ENCODE data around the gene STAT5B.
"Not testable (repeated sequence)": the region's sequence is repeated elsewhere in the genome, so short reads cannot be mapped to it uniquely, and the experiment has no call there.

Gene STAT5B

DNA sequence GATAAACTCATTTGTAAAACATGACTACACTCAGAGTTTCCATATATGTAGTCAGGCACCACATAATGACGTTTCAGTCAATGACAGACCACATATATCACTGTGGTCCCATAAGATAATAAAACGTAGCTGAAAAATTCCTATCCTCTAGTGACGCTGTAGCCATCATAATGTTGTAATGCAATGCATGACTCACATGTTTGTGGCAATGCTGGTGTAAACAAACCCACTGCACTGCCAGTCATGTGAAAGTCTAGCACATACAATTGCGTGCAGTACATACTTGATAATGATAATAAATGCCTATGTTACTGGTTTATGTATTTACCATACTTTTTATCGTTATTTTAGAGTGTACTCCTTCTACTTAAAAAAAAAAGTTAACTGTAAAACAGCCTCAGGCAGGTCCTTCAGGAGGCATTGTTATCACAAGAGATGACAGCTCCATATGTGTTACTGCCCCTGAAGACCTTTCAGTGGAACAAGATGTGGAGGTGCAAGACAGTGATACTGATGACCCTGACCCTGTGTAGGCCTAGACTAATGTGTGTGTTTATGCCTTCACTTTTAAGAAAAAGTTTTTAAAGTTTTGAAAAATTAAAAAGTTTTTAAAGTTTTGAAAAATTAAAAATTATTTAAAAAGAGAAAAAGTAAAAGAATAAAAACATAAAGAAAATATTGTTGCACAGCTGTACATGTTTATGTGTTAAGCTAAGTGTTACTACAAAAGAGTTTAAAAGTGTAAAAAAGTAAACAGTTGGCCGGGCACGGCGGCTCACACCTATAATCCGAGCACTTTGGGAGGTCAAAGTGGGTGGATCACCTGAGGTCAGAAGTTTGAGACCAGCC lies 9.0 kb downstream of the STAT5B start:
- no peak for DNase-seq (ENCODE audit: low read depth)

DNA sequence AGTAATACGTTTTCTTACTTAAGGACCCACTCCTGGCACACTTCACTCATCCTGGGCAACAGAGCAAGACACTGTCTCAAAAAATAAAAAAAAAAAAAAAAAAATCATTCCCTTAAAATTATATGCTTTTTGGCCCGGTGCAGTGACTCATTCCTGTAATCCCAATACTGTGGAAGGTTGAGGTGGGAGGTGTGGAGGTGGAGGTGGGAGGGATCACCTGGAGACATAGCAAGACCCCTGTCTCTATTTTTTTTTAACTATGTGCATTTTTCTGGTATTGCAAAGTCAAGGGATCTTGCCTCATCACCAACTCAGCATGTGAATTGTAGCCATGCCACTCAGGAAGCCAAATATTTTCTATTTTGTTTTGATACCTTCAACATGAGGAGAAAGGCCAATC lies 9.7 kb downstream of the STAT5B start:
- DNase-seq (ENCODE audit: low read depth) = no peak

DNA sequence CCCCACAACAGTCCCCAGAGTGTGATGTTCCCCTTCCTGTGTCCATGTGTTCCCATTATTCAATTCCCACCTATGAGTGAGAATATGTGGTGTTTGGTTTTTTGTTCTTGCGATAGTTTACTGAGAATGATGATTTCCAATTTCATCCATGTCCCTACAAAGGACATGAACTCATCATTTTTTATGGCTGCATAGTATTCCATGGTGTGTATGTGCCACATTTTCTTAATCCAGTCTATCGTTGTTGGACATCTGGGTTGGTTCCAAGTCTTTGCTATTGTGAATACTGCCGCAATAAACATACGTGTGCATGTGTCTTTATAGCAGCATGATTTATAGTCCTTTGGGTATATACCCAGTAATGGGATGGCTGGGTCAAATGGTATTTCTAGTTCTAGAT lies 11.8 kb downstream of the STAT5B start:
- DNase-seq (ENCODE audit: low read depth) = not testable (repeated sequence)

DNA sequence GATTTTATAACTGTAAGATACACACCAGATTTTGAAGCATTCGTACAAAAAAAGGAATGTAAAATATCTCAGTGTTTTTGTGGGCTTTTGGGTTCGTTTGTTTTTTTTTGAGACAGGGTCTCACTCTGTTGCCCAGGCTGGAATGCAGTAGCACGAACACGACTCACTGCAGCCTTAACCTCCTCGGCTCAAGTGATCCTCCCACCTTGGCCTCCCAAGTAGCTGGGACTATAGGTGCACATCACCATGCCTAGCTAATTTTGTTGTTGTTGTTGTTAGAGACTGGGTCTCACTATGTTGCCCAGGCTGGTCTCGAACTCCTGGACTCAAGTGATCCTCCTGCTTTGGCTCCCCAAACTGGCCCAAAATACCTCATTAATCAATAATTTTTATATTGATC lies 15.9 kb downstream of the STAT5B start:
- DNase-seq (ENCODE audit: low read depth) = no peak

DNA sequence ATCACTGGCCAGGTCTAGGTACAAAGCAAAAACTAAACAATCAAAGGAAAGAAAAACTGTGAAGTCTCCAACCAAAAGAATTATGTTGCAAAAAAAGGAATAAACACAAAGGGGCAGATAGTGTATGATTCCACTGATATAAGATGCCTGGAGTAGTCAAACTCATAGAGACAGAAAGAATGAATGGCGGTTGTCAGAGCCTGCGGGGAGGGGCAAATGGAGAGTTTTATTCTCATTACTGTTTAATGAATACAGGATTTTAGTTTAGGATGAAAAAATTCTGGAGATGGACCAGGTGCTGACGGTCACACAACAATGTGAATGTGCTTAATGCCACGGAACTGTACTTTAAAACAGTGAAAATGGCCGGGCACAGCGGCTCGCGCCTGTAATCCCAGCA lies 20.7 kb downstream of the STAT5B start:
- DNase-seq (ENCODE audit: low read depth) = no peak

DNA sequence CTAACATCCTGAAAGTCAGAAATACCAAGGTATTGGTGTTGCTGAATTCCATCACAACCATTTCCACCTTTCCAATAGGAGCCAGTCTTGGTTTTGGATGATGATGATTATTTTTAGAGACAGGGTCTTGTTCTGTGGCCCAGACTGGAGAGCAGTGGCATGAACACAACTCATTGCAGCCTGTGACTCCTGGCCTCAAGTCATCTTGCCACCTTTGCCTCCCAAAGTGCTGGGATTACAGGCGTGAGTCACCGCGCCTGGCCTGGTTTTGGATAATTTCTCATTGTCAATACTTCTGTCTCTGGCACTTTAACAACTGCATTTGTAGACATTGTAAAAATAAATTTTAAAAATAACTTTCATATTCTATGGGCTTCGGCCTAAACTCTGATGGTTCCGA lies 22.6 kb downstream of the STAT5B start:
- no peak for DNase-seq (ENCODE audit: low read depth)

DNA sequence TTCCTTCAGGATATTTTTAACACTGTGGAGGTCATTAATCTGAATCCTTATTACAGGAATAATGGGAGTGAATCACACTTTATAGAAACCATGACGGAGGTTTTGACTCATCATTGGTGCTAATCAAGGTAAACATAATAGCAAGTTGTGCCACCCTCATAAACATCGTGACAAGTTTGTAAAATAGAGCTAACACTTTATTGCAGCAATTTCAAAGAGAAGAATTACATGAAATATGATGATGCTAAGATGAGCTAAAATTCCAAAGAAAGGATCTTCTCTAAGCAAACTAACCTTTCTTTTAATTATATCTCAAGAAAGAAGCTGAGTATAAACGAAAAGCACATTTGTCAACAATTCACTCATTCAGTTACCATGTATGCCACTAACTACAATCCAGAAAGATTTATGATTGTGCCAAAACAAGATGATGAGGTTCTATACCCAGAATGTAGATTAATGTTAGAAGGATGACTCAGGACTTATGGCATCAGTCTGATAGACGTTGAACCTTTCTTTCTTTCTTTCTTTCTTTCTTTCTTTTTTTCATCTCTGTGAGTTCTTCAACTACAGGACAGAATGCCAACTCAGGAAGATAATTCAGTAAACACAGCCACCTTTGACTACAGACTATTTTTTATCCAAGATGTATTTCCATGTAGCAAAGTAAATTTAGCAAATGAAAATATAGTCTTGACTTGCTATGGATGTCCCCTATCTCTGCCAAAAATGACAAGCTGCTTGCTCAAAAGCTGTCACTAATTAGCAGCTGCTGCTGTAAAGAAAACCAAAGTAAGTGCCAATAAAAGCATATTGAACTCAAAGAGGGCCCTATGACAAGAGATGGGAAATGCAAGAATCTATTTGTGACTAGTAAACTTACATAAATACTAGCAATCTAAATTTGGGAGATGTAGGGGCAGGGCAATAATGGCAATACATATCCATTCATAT lies 23.3 kb downstream of the STAT5B start:
- no peak for DNase-seq (ENCODE audit: low read depth)

DNA sequence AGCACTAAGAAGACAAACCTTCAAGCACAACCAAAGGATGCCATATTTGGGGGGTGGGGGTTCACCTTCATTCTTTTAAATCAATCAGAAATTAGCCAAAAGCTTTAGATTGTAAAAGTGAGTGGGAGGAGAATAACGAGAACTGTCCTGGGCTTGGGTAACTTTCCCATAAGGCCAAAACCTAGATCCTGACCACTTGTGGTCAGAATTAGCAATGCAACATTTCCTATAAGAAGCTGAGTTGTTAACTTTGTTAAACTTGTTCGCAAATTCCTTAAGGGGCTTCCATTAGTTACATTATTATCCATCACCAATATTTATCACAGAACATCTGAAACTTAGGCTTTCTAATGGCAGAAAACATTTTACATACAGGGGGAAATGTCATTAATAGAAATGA lies 25.1 kb downstream of the STAT5B start:
- no peak for DNase-seq (ENCODE audit: low read depth)

DNA sequence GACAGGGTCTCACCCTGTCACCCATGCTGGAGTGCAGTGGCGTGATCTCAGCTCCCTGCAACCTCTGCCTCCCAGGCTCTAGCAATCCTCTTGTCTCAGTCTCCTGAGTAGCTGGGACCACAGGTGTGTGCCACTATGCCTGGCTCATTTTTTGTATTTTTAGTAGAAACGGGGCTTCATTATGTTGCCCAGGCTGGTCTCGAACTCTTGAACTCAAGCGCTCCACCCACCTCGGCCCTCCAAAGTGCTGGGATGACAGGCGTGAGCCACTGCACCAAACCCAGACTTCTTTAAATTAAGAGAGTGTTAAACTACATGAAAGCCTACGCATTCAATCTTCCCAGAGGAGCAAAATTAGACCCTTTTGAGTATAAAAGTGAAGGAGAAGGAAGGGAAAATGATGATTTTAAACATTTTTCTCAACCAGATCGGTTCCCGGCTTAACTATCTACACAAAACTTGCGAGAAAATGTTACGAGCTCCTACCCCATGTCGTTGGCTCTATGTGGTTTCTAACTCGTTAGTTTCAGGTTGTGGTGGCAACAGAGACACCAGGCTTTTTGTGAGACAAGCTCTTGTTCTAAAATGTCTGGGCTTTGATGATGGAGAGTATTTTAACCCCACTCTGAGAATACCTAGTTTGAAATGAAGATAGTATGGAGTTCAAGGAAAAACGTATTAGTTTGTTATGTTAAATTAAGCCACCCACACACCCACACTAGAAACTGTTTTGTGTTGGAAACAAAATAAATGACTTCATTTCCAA lies 26.3 kb downstream of the STAT5B start:
- DNase-seq (ENCODE audit: low read depth) = no peak

DNA sequence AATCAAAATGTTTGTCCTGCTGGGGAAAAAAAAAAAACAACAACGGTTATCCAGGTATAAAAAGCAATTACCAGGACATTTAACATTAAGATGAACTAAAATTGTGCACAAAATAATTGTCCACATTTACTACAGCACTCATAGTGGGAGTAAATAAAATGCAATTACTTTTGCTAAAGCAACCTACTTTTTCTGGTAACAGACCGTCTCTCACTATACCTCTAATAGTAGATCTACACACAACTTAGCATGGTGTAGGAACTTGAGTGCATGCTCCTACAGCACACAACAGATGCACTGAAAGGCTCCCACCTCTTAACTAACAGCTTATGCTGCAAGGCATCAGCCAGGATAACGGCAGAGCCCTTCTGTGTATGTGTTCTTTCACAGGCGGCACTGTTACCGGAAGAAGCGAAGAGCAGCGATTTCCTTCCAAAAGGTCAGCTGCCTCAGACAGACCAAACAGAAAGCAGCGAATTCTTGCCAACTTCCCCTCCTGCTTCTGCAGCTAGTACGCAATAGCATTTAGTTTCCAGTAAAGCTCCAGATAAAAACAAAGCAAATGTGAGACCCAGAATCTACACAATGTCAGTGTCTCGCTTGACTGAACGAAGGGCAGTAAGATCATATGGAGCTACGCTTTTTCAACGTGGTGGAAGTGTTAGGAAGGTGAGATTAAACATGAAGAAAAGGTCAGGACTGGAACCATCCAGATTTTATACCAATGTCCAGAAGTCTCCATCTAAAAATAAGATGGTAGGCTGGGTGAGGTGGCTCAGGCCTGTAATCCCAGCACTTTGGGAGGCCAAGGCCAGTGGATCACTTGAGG lies 27.6 kb downstream of the STAT5B start:
- peak; percentile 65 for DNase-seq (ENCODE audit: low read depth)

DNA sequence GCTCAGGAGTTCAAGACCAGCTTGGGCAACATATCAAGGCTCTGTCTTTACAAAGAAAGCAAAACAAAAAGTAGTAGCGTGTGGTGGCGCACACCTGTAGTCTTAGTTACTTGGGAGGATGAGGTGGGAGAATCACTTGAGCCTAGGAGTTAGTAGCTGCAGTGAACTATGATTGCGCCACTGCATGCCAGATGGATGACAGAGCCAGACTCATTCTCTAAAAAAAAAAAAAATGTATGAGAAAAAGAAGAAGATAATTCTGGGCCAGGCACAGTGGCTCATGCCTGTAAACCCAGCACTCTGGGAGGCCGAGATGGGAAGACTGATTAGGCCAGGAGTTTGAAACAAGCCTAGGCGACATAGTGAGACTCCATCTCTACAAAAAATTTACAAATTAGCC lies 28.5 kb downstream of the STAT5B start:
- DNase-seq (ENCODE audit: low read depth) = no peak

DNA sequence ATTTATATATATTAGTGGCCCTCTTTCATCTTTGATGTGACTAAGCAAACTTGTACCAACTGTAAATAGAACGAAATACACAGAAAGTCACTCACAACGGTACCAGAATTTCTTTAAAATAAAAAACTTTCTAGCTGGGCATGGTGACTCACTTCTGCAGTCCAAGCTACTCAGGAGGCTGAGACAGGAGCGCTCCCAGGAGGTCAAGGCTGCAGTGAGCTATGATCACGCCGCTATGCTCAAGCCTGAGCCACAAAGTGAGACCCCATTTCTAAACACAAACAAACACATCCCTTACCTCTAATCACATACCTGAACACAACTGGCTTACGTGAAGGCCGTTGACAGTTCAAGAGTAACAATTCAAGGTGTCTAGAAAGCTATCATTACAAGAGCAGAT lies 29.7 kb downstream of the STAT5B start:
- DNase-seq (ENCODE audit: low read depth) = no peak

DNA sequence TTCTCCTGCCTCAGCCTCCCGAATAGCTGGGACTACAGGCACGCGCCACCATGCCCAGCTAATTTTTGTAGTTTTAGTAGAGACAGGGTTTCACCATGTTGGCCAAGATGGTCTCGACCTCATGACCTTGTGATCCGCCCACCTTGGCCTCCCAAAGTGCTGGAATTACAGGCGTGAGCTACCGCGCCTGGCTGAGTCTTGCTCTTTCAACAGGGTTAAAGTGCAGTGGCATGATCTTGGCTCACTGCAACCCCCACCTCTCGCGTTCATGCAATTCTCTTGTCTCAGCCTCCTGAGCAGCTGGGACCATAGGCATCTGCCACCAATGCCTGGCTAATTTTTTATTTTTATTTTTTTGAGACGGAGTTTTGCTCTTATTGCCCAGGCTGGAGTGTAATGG lies 31.0 kb downstream of the STAT5B start:
- DNase-seq (ENCODE audit: low read depth) = not testable (repeated sequence)

DNA sequence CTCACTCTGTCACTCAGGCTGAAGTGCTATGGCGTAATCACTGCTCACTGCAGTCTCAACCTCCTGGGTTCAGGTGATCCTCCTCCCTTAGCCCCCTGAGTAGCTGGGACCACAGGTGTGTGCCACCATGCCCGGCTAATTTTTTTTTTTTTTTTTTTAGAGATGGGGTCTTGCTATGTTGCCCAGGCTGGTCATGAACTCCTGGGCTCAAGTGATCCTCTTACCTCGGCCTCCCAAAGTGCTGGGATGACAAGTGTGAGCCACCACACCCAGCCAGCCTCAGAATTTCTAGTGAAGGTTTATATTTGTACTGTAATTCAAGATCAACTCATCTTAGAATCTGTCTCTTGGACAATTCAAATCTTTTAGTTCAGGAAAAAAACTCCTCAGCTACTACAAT lies 32.1 kb downstream of the STAT5B start:
- not testable (repeated sequence) for DNase-seq (ENCODE audit: low read depth)

DNA sequence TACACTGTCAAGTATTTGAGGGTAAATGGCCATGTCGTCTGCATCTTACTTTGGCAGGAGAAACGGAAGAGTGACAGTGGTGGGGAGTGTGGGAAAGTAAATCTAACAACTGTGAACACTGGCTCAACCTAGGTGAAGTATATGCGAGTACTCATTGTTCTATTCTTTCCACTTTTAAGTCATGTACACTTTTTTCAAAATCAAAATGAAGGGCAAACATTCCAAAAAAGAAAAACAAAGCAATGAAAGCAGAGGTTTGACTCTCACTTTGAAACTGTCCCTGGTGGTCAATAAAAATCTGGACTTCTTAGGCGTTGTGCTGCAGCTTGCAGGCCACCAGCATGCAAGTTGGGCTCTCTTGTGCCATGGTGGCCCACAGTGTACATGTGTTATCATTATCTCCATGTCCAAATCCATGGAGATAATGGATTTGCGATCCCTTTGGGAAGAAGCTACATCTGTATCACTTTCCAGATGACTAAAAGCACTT lies 32.7 kb downstream of the STAT5B start:
- no peak for DNase-seq (ENCODE audit: low read depth)

DNA sequence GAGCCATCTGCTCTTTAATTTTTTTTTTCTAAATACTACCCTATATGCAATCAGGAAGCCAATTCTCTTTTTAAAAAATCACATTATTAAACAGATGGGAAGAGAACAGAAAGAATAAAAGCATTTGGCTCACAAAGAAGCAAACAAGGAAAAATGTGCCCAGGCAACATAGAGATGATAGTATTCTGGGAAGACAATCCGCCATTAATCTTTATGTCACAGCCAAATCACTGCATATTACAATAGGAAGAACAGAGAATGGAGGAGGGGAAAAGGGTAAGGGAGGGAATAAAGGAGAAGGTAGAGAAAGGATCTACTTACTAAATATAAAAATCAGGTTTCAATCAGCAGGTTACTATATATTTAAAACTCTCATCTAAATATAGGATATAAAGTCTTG lies 34.3 kb downstream of the STAT5B start:
- no peak for DNase-seq (ENCODE audit: low read depth)

DNA sequence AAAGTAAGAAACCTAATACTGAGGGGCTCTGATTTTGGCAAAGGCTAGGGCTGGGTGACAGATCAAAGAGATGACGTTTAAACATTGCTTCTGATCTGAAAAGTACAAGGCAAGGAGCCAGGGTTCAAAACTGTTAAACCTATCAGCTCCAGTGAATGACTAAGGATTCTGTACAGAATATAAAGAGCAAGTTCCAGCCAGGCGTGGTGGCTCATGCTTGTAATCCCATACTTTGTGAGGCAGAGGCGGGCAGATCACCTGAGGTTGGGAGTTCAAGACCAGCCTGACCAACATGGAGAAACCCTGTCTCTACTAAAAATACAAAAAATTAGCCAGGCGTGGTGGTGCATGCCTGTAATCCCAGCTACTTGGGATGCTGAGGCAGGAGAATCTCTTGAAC lies 35.3 kb downstream of the STAT5B start:
- DNase-seq (ENCODE audit: low read depth) = not testable (repeated sequence)

DNA sequence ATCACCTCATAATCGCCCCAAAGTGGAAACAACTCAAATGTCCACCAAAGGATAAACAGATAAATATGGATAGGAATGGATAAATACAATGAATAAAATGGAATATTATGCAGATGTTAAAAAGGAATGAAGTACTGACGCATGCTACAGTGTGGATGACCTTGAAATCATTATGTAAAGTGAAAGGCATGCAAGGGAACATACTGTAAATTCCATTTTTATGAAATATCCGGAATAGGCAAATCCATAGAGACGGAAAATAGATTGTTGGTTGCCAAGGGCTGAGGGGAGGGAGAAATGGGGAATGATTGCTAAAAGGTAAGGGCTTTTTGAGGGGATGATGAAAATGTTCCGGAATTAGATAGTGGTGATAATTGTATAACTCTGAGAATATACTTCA lies 36.0 kb downstream of the STAT5B start:
- DNase-seq (ENCODE audit: low read depth) = no peak

DNA sequence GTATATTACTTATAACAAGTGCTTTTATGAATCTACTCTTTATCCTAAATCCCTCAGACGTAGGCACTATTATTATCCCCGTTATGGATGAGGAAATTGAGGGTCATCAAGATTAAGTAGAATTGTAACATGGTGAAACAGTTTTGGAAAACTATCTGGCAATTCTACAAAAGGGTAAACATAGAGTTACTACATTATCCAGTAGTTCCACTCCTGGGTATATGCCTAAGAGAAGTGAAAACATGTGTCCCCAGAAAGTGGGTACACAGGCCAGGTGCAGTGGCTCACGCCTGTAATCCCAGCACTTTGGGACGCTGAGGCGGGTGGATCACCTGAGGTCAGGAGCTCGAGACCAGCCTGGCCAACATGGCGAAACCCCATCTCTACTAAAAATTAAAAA lies 36.6 kb downstream of the STAT5B start:
- DNase-seq (ENCODE audit: low read depth) = not testable (repeated sequence)

DNA sequence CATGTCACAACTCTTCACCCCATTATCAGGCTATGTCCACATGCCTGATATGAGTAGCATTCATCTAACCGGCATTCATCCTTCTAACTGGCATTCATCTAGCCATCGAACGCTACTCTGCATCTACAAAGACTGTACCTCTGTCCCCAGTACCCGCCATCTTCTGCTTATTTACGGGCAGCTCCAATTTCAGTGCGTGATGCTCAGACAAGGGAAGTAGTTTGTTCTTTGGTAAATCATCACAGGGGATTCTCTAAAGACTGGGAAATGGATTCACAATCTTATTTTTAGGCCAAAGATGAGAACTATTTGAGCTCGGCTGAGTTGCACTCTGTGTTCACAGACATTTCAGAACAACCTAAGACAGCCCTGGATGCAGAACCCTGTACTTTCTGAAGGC lies 39.4 kb downstream of the STAT5B start:
- DNase-seq (ENCODE audit: low read depth) = no peak

DNA sequence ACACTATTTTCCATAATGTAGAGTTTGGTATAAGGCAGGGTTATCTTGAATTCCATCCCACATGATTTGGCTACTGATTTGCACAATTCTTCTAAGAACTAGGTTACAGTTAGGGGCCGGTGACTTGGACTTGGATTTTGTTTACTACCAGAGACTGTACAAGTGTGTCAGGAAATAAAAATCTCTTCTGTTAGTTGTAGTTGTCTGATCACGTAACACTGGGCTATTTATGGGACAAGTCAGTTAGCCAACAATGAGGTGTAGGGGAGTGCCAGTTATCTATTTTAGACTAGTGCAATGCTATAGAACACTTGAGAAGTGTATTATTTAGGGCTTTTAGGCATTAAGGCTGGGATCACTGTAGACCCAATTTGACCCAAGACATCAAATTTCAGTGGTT lies 42.2 kb downstream of the STAT5B start:
- DNase-seq (ENCODE audit: low read depth) = no peak
